H1 (cell line): ENCODE results near the gene SIDT1. TPM values are rescaled to one million over a fixed set of nuclear protein-coding genes. Genes with fewer than 3 reads are reported as not detected.

Experiments used
- CTCF ChIA-PET: fragments of 300-600 bp; sonication (Branson Sonifier 250); formaldehyde crosslinking; loops from one replicate; lab custom pipeline; 2021; ENCODE audit not compliant: partially characterized antibody; lab: Charles Lee
- POLR2A ChIA-PET: fragments of 300-600 bp; sonication (Branson Sonifier 250); formaldehyde crosslinking; loops from one replicate; lab custom pipeline; 2021; ENCODE audit warnings: inconsistent platforms; ENCODE audit not compliant: partially characterized antibody; lab: Charles Lee
- DNase-seq, 2 experiments: peaks; one replicate each; pipeline versions ENCODE4 v3.0.0 to v3.0.0-alpha.2; 2010 to 2022; ENCODE audit warnings: low spot score in 2 of 2, low read depth in 1 of 2, mixed read lengths in 1 of 2
- FAIRE-seq: peaks from 2 replicates; lab custom pipeline; 2011; peaks lifted over from hg19 to GRCh38; lab: Jason Lieb, UNC
- H2AFZ ChIP-seq: 2 replicates; pipeline ENCODE4 v1.8.1; 2012; ENCODE audit warnings: low read length, inconsistent platforms
- H2AK5ac ChIP-seq: 2 replicates; pipeline ENCODE4 v1.6.1; 2013; ENCODE audit warnings: low read depth, low read length
- H2BK120ac ChIP-seq: replicated peaks from 2 replicates; pipeline ENCODE3; 2013; ENCODE audit warnings: low read depth, low read length, inconsistent platforms
- H2BK12ac ChIP-seq: 2 replicates; pipeline ENCODE4 v1.6.1; 2013; ENCODE audit warnings: low read depth, low read length
- H2BK15ac ChIP-seq: 2 replicates; pipeline ENCODE4 v1.6.1; 2013; ENCODE audit warnings: low read length
- H2BK20ac ChIP-seq: 2 replicates; pipeline ENCODE4 v1.6.1; 2013; ENCODE audit warnings: low read length
- H2BK5ac ChIP-seq: 2 replicates; pipeline ENCODE4 v1.6.1; 2013; ENCODE audit warnings: low read depth, low read length
- H3K14ac ChIP-seq: 2 replicates; pipeline ENCODE4 v1.6.1; 2013; ENCODE audit warnings: inconsistent platforms; ENCODE audit not compliant: insufficient read length
- H3K18ac ChIP-seq: 2 replicates; pipeline ENCODE4 v1.6.1; 2013; ENCODE audit warnings: low read length; ENCODE audit errors: extremely low read depth
- H3K23ac ChIP-seq: 2 replicates; pipeline ENCODE4 v1.6.1; 2013; ENCODE audit warnings: inconsistent platforms; ENCODE audit not compliant: insufficient read length
- H3K23me2 ChIP-seq: 2 replicates; pipeline ENCODE4 v1.6.1; 2013; ENCODE audit warnings: low read depth, low read length
- H3K27ac ChIP-seq: 2 replicates; pipeline ENCODE4 v1.6.1; 2011; ENCODE audit warnings: low read depth, low read length, inconsistent platforms
- H3K27me3 ChIP-seq, 4 experiments: replicated peaks in 1 of 4; 1 replicate in 1 of 4; 2 replicates in 3 of 4; pipeline versions ENCODE4 v1.6.1 to v1.8.1; 2011 to 2013; ENCODE audit warnings: low read length in 3 of 4, mild to moderate bottlenecking in 3 of 4, inconsistent platforms in 2 of 4, mixed read lengths in 2 of 4, moderate library complexity in 1 of 4; ENCODE audit not compliant: control insufficient read depth in 3 of 4, insufficient read depth in 3 of 4; ENCODE audit errors: extremely low read depth in 1 of 4
- H3K36me3 ChIP-seq, 4 experiments: 2 replicates each; pipeline versions ENCODE4 v1.6.1 to v1.8.1; 2011 to 2013; ENCODE audit warnings: mild to moderate bottlenecking in 4 of 4, low read length in 3 of 4, moderate library complexity in 2 of 4, control low read depth in 1 of 4, inconsistent platforms in 1 of 4; ENCODE audit not compliant: insufficient read depth in 4 of 4, control insufficient read depth in 2 of 4
- H3K4ac ChIP-seq: replicated peaks from 2 replicates; pipeline ENCODE3; 2013; ENCODE audit warnings: low read length, low read depth, mixed read lengths, inconsistent platforms; ENCODE audit not compliant: insufficient read length
- H3K4me1 ChIP-seq, 4 experiments: replicated peaks in 1 of 4; 1 replicate in 1 of 4; 2 replicates in 3 of 4; pipeline versions ENCODE4 v1.6.1 to v1.8.1; 2011 to 2013; ENCODE audit warnings: low read length in 3 of 4, inconsistent platforms in 2 of 4, mixed read lengths in 1 of 4; ENCODE audit not compliant: insufficient read depth in 4 of 4, control insufficient read depth in 3 of 4
- H3K4me2 ChIP-seq, 2 experiments: 2 replicates each; pipeline versions ENCODE4 v1.6.1 to v1.8.1; 2011 to 2013; ENCODE audit warnings: low read depth in 2 of 2, low read length in 2 of 2, control low read depth in 1 of 2, inconsistent platforms in 1 of 2, mild to moderate bottlenecking in 1 of 2; ENCODE audit not compliant: insufficient read depth in 1 of 2
- H3K4me3 ChIP-seq, 4 experiments: fragments of 200-600, 300-600 bp in 1 of 4; sonication (generic), shearing (Covaris generic), sonication (Bioruptor Twin) in 1 of 4; 2 replicates each; pipeline versions ENCODE4 v1.5.1 to v1.8.1; 2011 to 2016; ENCODE audit warnings: low read length in 4 of 4, low read depth in 3 of 4, control low read depth in 2 of 4, inconsistent platforms in 2 of 4, mild to moderate bottlenecking in 2 of 4, mixed read lengths in 1 of 4, moderate library complexity in 1 of 4; ENCODE audit not compliant: insufficient read depth in 2 of 4; ENCODE audit errors: extremely low read depth in 1 of 4
- H3K56ac ChIP-seq: replicated peaks from 2 replicates; pipeline ENCODE3; 2013; ENCODE audit warnings: low read depth, mild to moderate bottlenecking, mixed read lengths, low read length, inconsistent platforms; ENCODE audit not compliant: insufficient read length
- H3K79me1 ChIP-seq: 2 replicates; pipeline ENCODE4 v1.6.1; 2013; ENCODE audit warnings: low read depth, low read length, control low read depth
- H3K79me2 ChIP-seq, 2 experiments: 2 replicates each; pipeline versions ENCODE4 v1.6.1 to v1.8.1; 2012 to 2013; ENCODE audit warnings: low read length in 2 of 2, mild to moderate bottlenecking in 2 of 2, inconsistent platforms in 1 of 2; ENCODE audit not compliant: insufficient read depth in 2 of 2, control insufficient read depth in 1 of 2
- H3K9ac ChIP-seq, 4 experiments: replicated peaks in 1 of 4; 1 replicate in 1 of 4; 2 replicates in 3 of 4; pipeline versions ENCODE4 v1.6.1 to v1.8.1; 2011 to 2013; ENCODE audit warnings: low read depth in 3 of 4, low read length in 3 of 4, control low read depth in 2 of 4, mild to moderate bottlenecking in 2 of 4, moderate library complexity in 2 of 4, inconsistent platforms in 1 of 4; ENCODE audit errors: extremely low read depth in 1 of 4
- H3K9me3 ChIP-seq, 2 experiments: 2 replicates each; pipeline versions ENCODE4 v1.6.1 to v1.8.1; 2012 to 2013; ENCODE audit warnings: mild to moderate bottlenecking in 2 of 2, moderate library complexity in 2 of 2, control low read depth in 1 of 2, inconsistent platforms in 1 of 2, low read depth in 1 of 2, low read length in 1 of 2, mixed read lengths in 1 of 2; ENCODE audit not compliant: insufficient read depth in 2 of 2
- H4K20me1 ChIP-seq, 2 experiments: replicated peaks in 1 of 2; 2 replicates each; pipeline versions ENCODE3 to v1.8.1; 2011 to 2013; ENCODE audit warnings: inconsistent platforms in 2 of 2, low read length in 2 of 2, mild to moderate bottlenecking in 1 of 2; ENCODE audit not compliant: insufficient read depth in 2 of 2, control insufficient read depth in 1 of 2
- H4K5ac ChIP-seq: 2 replicates; pipeline ENCODE4 v1.6.1; 2013; ENCODE audit warnings: low read length, low read depth, mixed read lengths, inconsistent platforms; ENCODE audit not compliant: insufficient read length
- H4K8ac ChIP-seq: 2 replicates; pipeline ENCODE4 v1.8.0; 2013; ENCODE audit warnings: mild to moderate bottlenecking, moderate library complexity, low read length, inconsistent platforms; ENCODE audit not compliant: insufficient read depth; ENCODE audit errors: extremely low read depth
- H4K91ac ChIP-seq: replicated peaks from 2 replicates; pipeline ENCODE3; 2013; ENCODE audit warnings: low read length, mixed read lengths, inconsistent platforms; ENCODE audit not compliant: insufficient read length
- CHD1 ChIP-seq: IDR thresholded peaks from 2 replicates; pipeline ENCODE4 v1.6.1; 2012; ENCODE audit warnings: low read depth, low read length, improper control_type of control experiment
- EZH2 ChIP-seq: fragments of 200-600 bp; sonication (generic); IDR thresholded peaks from 2 replicates; pipeline ENCODE4 v1.7.1; 2012; ENCODE audit warnings: low read depth, mild to moderate bottlenecking, moderate library complexity, low read length, inconsistent platforms; ENCODE audit not compliant: severe bottlenecking
- KDM4A ChIP-seq: IDR thresholded peaks from one replicate; pipeline ENCODE4 v1.7.1; 2012; ENCODE audit warnings: low read depth, mild to moderate bottlenecking, moderate library complexity, low read length, inconsistent platforms; ENCODE audit not compliant: severe bottlenecking
- PHF8 ChIP-seq: fragments of 200-600 bp; sonication (generic); conservative IDR thresholded peaks from 2 replicates; pipeline ENCODE4 v1.7.1; 2012; ENCODE audit warnings: low read depth, mild to moderate bottlenecking, inconsistent platforms, low read length, moderate library complexity
- POU5F1 ChIP-seq: IDR thresholded peaks from 2 replicates; pipeline ENCODE4 v1.6.1; 2011; ENCODE audit warnings: low read depth, mild to moderate bottlenecking, low read length, moderate library complexity
- RBBP5 ChIP-seq: IDR thresholded peaks from 2 replicates; pipeline ENCODE4 v1.7.1; 2012; ENCODE audit warnings: low read depth, mild to moderate bottlenecking, inconsistent platforms, low read length, moderate library complexity, borderline replicate concordance
- RNF2 ChIP-seq: fragments of 200-900, 300-1000 bp; sonication (generic); IDR thresholded peaks from 2 replicates; pipeline ENCODE4 v1.7.1; 2016; ENCODE audit warnings: borderline replicate concordance, low read depth, mild to moderate bottlenecking, antibody characterized with exemption, low read length; ENCODE audit not compliant: poor library complexity, severe bottlenecking; ENCODE audit errors: missing control alignments
- YY1 ChIP-seq: IDR thresholded peaks from 2 replicates; pipeline ENCODE4 v1.6.1; 2011; ENCODE audit warnings: low read depth, mild to moderate bottlenecking, low read length
- WGBS, 2 experiments: shearing (Covaris generic) in 1 of 2; methylation state at CpG; one replicate each; pipeline versions ENCODE4 v1.1.6 to v1.1.7; 2013 to 2015; ENCODE audit warnings: low lambda C conversion rate in 2 of 2, mixed read lengths in 2 of 2, inconsistent platforms in 1 of 2, low coverage in 1 of 2, missing lambda C conversion rate in 1 of 2; ENCODE audit not compliant: insufficient replicate concordance in 2 of 2, insufficient coverage in 1 of 2, insufficient read length in 1 of 2; ENCODE audit errors: extremely low coverage in 1 of 2, missing lambda C conversion rate in 1 of 2; 5-methylcytosine and 5-hydroxymethylcytosine counted together
- polyA plus RNA-seq, 7 experiments: library from polyadenylated mRNA; depleted of rRNA in 3 of 7; stranded (reverse) in 5 of 7; unstranded in 2 of 7; fragments of >200 nt in 5 of 7; fragments of 200-250 nt in 2 of 7; gene quantifications; 1 replicate in 5 of 7; 2 replicates in 1 of 7; 4 replicates in 1 of 7; pipeline versions ENCODE4 v1.2.1 to v1.2.3, GENCODE V29; 2011 to 2013; ENCODE audit warnings: missing spikeins in 2 of 7, mixed read lengths in 2 of 7
- total RNA-seq: library from RNA; stranded (reverse); fragmentation: NEBNext Ultra II Directional; extraction: Animal tissue kit (Norgen Biotek cat#: 25700); gene quantifications from 2 replicates; pipeline ENCODE4 v1.2.1, GENCODE V29; 2021

The SIDT1 gene
- total and polyA plus RNA-seq, 2 of the 8 experiments (the other 6 are each of a cell fraction or from before 2014, with no cell fraction given) = 0.06 TPM; not detected in 1

- Histone ChIP-seq H4K8ac (no peak overlapping the region), H3K79me2 (no peaks in the 10 kb centered on the region), H2AK5ac (no peak overlapping the region), H3K23ac (no peak overlapping the region), H3K36me3 (no peaks in the 10 kb centered on the region), H2BK20ac (no peak overlapping the region), H3K4me3 (no peak overlapping the region), H3K23me2 (no peaks in the 10 kb centered on the region), H3K9me3 (no peaks in the 10 kb centered on the region), H3K27ac (no peak overlapping the region), H3K14ac (no peak overlapping the region), H3K79me1 (no peaks in the 10 kb centered on the region), H2BK5ac (no peak overlapping the region), H2BK15ac (no peak overlapping the region), H3K4me1 (no peaks in the 10 kb centered on the region), H2AFZ (no peak overlapping the region), H4K20me1 (peaks cover 0 to 1% of the 10 kb centered on the region in 2 experiments), H3K27me3 (no peaks in the 10 kb centered on the region), H3K56ac (no peak overlapping the region), H3K4me2 (no peak overlapping the region), H4K91ac (no peak overlapping the region), H3K18ac (no peak overlapping the region), H4K5ac (no peak overlapping the region), H2BK12ac (no peak overlapping the region), H3K4ac (no peak overlapping the region), H2BK120ac (no peak overlapping the region), H3K9ac (no peak overlapping the region)
- POLR2A ChIA-PET = no interaction called here
- CTCF ChIA-PET = interaction anchor here (1.3 to 2.0 kb wide), 3 partner anchors 10 to 283 kb away, joined by 3 to 6 read pairs (median 3); no protein-coding TSS in a partner anchor
- WGBS, 2 experiments = 76% methylated on average over 2 of the region's 2 CpGs; no CpG with 5 or more reads in 1 of the 2 experiments
- no peak for FAIRE-seq
- DNase-seq = no peak
- TF ChIP-seq EZH2 (no peak), PHF8 (no peak), CHD1 (no peak), RNF2 (no peak), POU5F1 (no peak), YY1 (no peak), KDM4A (no peak), RBBP5 (no peak)
Observed at GRCh38 chr3:113571360-113571759, 39.0 kb downstream of the SIDT1 start.
